Transverse colon (tissue), 4 donors: ENCODE results near the gene DALRD3. TPM values are rescaled to one million over a fixed set of nuclear protein-coding genes. Genes with fewer than 3 reads are reported as not detected.
"Not testable (repeated sequence)": the region's sequence is repeated elsewhere in the genome, so short reads cannot be mapped to it uniquely, and the experiment has no call there.

Experiments
- DNase-seq: peaks from one replicate; pipeline ENCODE4 v3.0.0-alpha.2; 2019
- H3K27ac ChIP-seq, 4 donors: fragments of 200-600 bp; sonication (generic); 2 replicates each; pipeline ENCODE4 v1.5.1; 2016 to 2018; ENCODE audit warnings: inconsistent platforms in 4 of 4
- H3K27me3 ChIP-seq: fragments of 200-600 bp; sonication (generic); 2 replicates; pipeline ENCODE4 v1.5.1; 2017; ENCODE audit warnings: inconsistent platforms
- H3K36me3 ChIP-seq, 4 donors: fragments of 200-600 bp; sonication (generic); 2 replicates each; pipeline ENCODE4 v1.5.1; 2017 to 2019; ENCODE audit warnings: inconsistent platforms in 4 of 4
- H3K4me1 ChIP-seq, 4 donors: fragments of 200-600 bp; sonication (generic); 2 replicates each; pipeline ENCODE4 v1.5.1; 2017 to 2020; ENCODE audit warnings: inconsistent platforms in 4 of 4
- H3K4me3 ChIP-seq, 4 donors: fragments of 200-600 bp; sonication (generic); 1 replicate in 1 of 4; 2 replicates in 3 of 4; pipeline versions ENCODE4 v1.5.1 to v1.6.1; 2017 to 2019; ENCODE audit warnings: inconsistent platforms in 4 of 4
- H3K9me3 ChIP-seq, 2 donors: fragments of 200-600 bp; sonication (generic); 2 replicates each; pipeline ENCODE4 v1.5.1; 2017 to 2019; ENCODE audit warnings: inconsistent platforms in 2 of 2
- CTCF ChIP-seq, 5 experiments: fragments of 200-600 bp in 3 of 5; fragments of 450-650 bp in 2 of 5; sonication (generic) in 3 of 5; IDR thresholded peaks; 1 replicate in 2 of 5; 2 replicates in 3 of 5; pipeline ENCODE4 v1.5.1; 2016 to 2017; ENCODE audit warnings: antibody characterized with exemption in 5 of 5, inconsistent platforms in 3 of 5, mild to moderate bottlenecking in 2 of 5, moderate library complexity in 1 of 5
- EP300 ChIP-seq: sonication (generic); formaldehyde crosslinking; IDR thresholded peaks from one replicate; pipeline ENCODE4 v1.6.1; 2017; ENCODE audit warnings: antibody characterized with exemption, low read depth
- POLR2A ChIP-seq: fragments of 450-650 bp; IDR thresholded peaks from one replicate; pipeline ENCODE4 v1.6.1; 2016; ENCODE audit warnings: antibody characterized with exemption, mild to moderate bottlenecking, moderate library complexity
- POLR2AphosphoS5 ChIP-seq, 3 donors: sonication (generic); formaldehyde crosslinking; IDR thresholded peaks; one replicate each; pipeline ENCODE4 v1.6.1; 2016; ENCODE audit warnings: antibody characterized with exemption in 3 of 3
- WGBS, 2 donors: methylation state at CpG; one replicate each; pipeline ENCODE4 v1.1.5; 2018; ENCODE audit warnings: low coverage in 1 of 2; 5-methylcytosine and 5-hydroxymethylcytosine counted together
- in situ Hi-C, 4 donors: fragments of 200-750 bp; cut with MboI; loops; one replicate each; pipeline versions ENCODE4 v1.15.0 to v1.15.1; 2017; ENCODE audit warnings: low sequenced_read_pairs in 3 of 4, low pct_ligation_motif_present in 1 of 4, low pct_unique_long_range_greater_than_20kb in 1 of 4
- intact Hi-C: fragments of 100-400 bp; cut with DNase I; formaldehyde crosslinking; loops from one replicate; pipeline ENCODE4 v1.15.1; 2023; ENCODE audit warnings: low total_unique reads
- total RNA-seq, 4 donors: library from RNA; depleted of rRNA; stranded (reverse); fragments of >200 nt; gene quantifications; one replicate each; pipeline ENCODE4 v1.1.0, GENCODE V29; 2016

The DALRD3 gene
- total RNA-seq, 4 donors from 2014 or later: 30.4 to 136 (median 42.0) TPM

DNA sequence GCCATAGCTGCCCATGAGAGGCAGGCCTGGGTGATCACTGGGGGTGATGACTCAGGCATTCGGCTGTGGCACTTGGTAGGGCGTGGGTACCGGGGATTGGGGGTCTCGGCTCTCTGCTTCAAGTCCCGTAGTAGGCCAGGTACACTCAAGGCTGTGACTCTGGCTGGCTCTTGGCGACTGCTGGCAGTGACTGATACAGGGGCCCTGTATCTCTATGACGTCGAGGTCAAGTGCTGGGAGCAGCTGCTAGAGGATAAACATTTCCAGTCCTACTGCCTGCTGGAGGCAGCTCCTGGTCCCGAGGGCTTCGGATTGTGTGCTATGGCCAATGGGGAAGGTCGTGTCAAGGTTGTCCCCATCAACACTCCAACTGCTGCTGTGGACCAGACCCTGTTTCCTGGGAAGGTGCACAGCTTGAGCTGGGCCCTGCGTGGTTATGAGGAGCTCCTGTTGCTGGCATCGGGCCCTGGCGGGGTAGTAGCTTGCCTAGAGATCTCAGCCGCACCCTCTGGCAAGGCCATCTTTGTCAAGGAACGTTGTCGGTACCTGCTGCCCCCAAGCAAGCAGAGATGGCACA, 5.9 kb downstream of the DALRD3 start:
- no peaks in the 10 kb centered on the region for H3K27me3 ChIP-seq
- no peak overlapping the region for H3K27ac ChIP-seq
- H3K4me3 ChIP-seq: no peak overlapping the region
- TF ChIP-seq POLR2A (no peak), CTCF (IDR thresholded peaks at IDR 0.05) (no peak), EP300 (no peak), POLR2AphosphoS5 (IDR thresholded peaks at IDR 0.05) (no peak)
- WGBS, 2 donors: 73% methylated on average over 17 of the region's 17 CpGs; no CpG with 5 or more reads in 1 of the 2 donors
- in situ Hi-C loops (no loop called here), intact Hi-C loops (no loop called here)
- H3K4me1 ChIP-seq: peaks cover 10 to 31% (median 15%) of the 10 kb centered on the region in 4 donors
- no peak for DNase-seq
- peaks cover 0 to 12% (median 5%) of the 10 kb centered on the region in 4 donors for H3K36me3 ChIP-seq
- H3K9me3 ChIP-seq: no peaks in the 10 kb centered on the region

- H3K36me3 ChIP-seq: peaks cover 0 to 2% (median 0%) of the 10 kb centered on the region in 4 donors
- in situ Hi-C loops: no loop called here
- H3K4me3 ChIP-seq: no peak overlapping the region
- H3K27me3 ChIP-seq: no peaks in the 10 kb centered on the region
- no peak overlapping the region for H3K27ac ChIP-seq
- 79 to 81% methylated on average over 3 of the region's 3 CpGs for WGBS, 2 donors
- H3K4me1 ChIP-seq: peaks cover 12 to 32% (median 19%) of the 10 kb centered on the region in 4 donors
- no peaks in the 10 kb centered on the region for H3K9me3 ChIP-seq
- TF ChIP-seq POLR2AphosphoS5 (IDR thresholded peaks at IDR 0.05) (no peak), CTCF (IDR thresholded peaks at IDR 0.05) (no peak), EP300 (no peak), POLR2A (no peak)
- no peak for DNase-seq
- intact Hi-C loops: no loop called here
Measured at GRCh38 chr3:49009396-49009795, 9.0 kb downstream of the DALRD3 start.

- intact Hi-C loops, H3K36me3 ChIP-seq, DNase-seq, H3K27me3 ChIP-seq, H3K9me3 ChIP-seq, in situ Hi-C loops: not testable (repeated sequence)
- Histone ChIP-seq H3K4me3 (peak overlapping the region in 1 of 4 donors; percentile 92), H3K27ac (peak overlapping the region; percentile 95 to 99 (median 96)), H3K4me1 (peaks cover 12 to 32% (median 19%) of the 10 kb centered on the region in 4 donors)
- 84 to 91% methylated on average over 5 of the region's 5 CpGs for WGBS, 2 donors
Measured at GRCh38 chr3:49008627-49009026, 9.8 kb downstream of the DALRD3 start.

DNA sequence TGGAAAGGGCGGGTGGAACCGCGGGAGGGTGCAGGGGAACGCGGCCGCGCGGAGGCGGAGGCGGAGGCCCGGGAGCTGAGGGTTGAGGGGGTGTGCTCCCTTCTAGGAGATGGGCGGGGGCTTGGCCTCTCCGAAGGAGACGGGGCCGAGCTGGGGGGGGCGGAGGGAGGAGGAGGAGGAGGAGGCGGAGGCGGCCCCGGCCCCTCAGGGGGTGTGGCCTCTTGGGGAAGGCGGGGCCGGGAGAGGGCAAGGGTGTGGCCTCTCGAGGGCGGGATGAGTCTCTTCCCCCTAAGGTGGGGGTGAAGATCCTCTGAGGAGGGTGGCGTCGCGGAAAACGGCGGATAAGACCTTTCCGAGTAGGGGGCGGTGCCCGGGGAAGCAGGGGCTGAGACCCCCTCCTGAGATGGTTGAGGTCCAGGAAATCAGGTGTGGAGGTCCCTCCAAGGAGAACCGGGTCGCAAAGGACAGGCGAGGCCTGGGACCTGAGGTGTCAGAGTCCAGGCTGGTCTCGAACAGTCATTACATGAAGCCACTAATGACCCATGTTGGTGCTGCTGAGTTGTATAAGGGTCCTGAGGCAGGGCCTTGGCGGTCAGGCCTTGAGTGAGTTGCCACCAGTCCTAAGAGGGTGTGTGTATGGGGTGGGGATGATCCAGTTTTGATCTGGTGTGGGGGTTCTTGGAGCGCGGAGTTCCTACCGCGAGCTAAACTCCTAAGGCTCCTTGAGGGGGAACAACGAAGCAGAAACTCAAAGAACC, 10.4 kb downstream of the DALRD3 start:
- DNase-seq: peak; percentile 95
- Histone ChIP-seq H3K36me3 (no peaks in the 10 kb centered on the region), H3K27ac (peak overlapping the region; percentile 95 to 99 (median 96)), H3K4me1 (peaks cover 12 to 32% (median 19%) of the 10 kb centered on the region in 4 donors), H3K27me3 (no peaks in the 10 kb centered on the region), H3K9me3 (no peaks in the 10 kb centered on the region), H3K4me3 (peak overlapping the region; percentile 62 to 97 (median 78))
- 13 to 53% methylated on average over 4 to 41 of the region's 41 CpGs for WGBS, 2 donors
- intact Hi-C loops (loop anchor here (1.0 kb wide), 1 partner anchor 12 kb away; no protein-coding TSS in a partner anchor), in situ Hi-C loops (no loop called here)
- TF ChIP-seq EP300: no peak
- no peak for TF ChIP-seq CTCF (IDR thresholded peaks at IDR 0.05)
- TF ChIP-seq POLR2AphosphoS5 (IDR thresholded peaks at IDR 0.05): no peak
- TF ChIP-seq POLR2A: no peak
